Endothelial cell of umbilical vein (primary cell): ENCODE data around the gene LMF1. TPM values are rescaled to one million over a fixed set of nuclear protein-coding genes. Genes with fewer than 3 reads are reported as not detected.

Source experiments
- BruUV-seq: library from RNA; stranded (reverse); fragments of 400-500 nt; replicated peaks from 2 replicates; lab custom pipeline; 2021; lab: Mats Ljungman, UMichigan
- CTCF ChIA-PET: fragments of 300-600, 350-600 bp; sonication (Branson Sonifier 250); formaldehyde crosslinking; loops from one replicate; lab custom pipeline; 2021; ENCODE audit warnings: antibody characterized with exemption, inconsistent platforms; lab: Charles Lee
- POLR2A ChIA-PET: fragments of 300-600, 350-600 bp; sonication (Branson Sonifier 250); formaldehyde crosslinking; loops from one replicate; lab custom pipeline; 2021; ENCODE audit warnings: antibody characterized with exemption, inconsistent platforms; lab: Charles Lee
- DNase-seq: peaks from one replicate; pipeline ENCODE4 v3.0.0-alpha.2; 2011; ENCODE audit warnings: low read depth, low spot score
- FAIRE-seq: peaks from 2 replicates; lab custom pipeline; 2011; peaks lifted over from hg19 to GRCh38; lab: Jason Lieb, UNC
- H2AFZ ChIP-seq: 2 replicates; pipeline ENCODE4 v1.6.0; 2012; ENCODE audit warnings: low read depth, low read length, control low read depth, inconsistent platforms
- H3K27ac ChIP-seq: 2 replicates; pipeline ENCODE4 v1.5.1; 2011; ENCODE audit warnings: low read depth, mild to moderate bottlenecking, control low read depth, low read length, moderate library complexity; ENCODE audit not compliant: insufficient read depth
- H3K27me3 ChIP-seq, 2 experiments: 2 replicates each; pipeline versions ENCODE4 v1.6.0 to v1.6.1; 2011; ENCODE audit warnings: low read length in 2 of 2, mixed read lengths in 1 of 2; ENCODE audit not compliant: control insufficient read depth in 2 of 2, insufficient read depth in 2 of 2
- H3K36me3 ChIP-seq, 2 experiments: 2 replicates in 1 of 2; 3 replicates in 1 of 2; pipeline ENCODE4 v1.5.1; 2011; ENCODE audit warnings: low read length in 2 of 2, mild to moderate bottlenecking in 1 of 2, moderate library complexity in 1 of 2; ENCODE audit not compliant: control insufficient read depth in 2 of 2, insufficient read depth in 2 of 2; ENCODE audit errors: extremely low read depth in 1 of 2
- H3K4me1 ChIP-seq: 3 replicates; pipeline ENCODE4 v1.5.1; 2011; ENCODE audit warnings: mild to moderate bottlenecking, low read length; ENCODE audit not compliant: control insufficient read depth, insufficient read depth; ENCODE audit errors: extremely low read depth
- H3K4me2 ChIP-seq: 2 replicates; pipeline ENCODE4 v1.6.1; 2011; ENCODE audit warnings: low read length, control low read depth, mixed read lengths; ENCODE audit not compliant: insufficient read depth
- H3K4me3 ChIP-seq, 3 experiments: fragments of 200-600 bp in 1 of 3; sonication (generic), shearing (Covaris generic) in 1 of 3; replicated peaks in 1 of 3; 2 replicates each; pipeline ENCODE4 v1.5.1; 2011 to 2016; ENCODE audit warnings: control low read depth in 3 of 3, low read length in 3 of 3, mild to moderate bottlenecking in 2 of 3, inconsistent platforms in 1 of 3, low read depth in 1 of 3, moderate library complexity in 1 of 3; ENCODE audit not compliant: insufficient read depth in 1 of 3
- H3K79me2 ChIP-seq: 2 replicates; pipeline ENCODE4 v1.6.0; 2012; ENCODE audit warnings: low read length, inconsistent platforms; ENCODE audit not compliant: control insufficient read depth, insufficient read depth
- H3K9ac ChIP-seq: replicated peaks from 2 replicates; pipeline ENCODE3; 2011; ENCODE audit warnings: low read length, control low read depth; ENCODE audit not compliant: insufficient read depth; ENCODE audit errors: extremely low read depth
- H3K9me1 ChIP-seq: replicated peaks from 3 replicates; pipeline ENCODE4 v1.6.0; 2011; ENCODE audit warnings: mild to moderate bottlenecking, low read length; ENCODE audit not compliant: control insufficient read depth, insufficient read depth; ENCODE audit errors: extremely low read depth
- H3K9me3 ChIP-seq: replicated peaks from 2 replicates; pipeline ENCODE4 v1.5.1; 2012; ENCODE audit warnings: low read length, inconsistent platforms; ENCODE audit not compliant: control insufficient read depth, insufficient read depth
- H4K20me1 ChIP-seq: replicated peaks from 2 replicates; pipeline ENCODE3; 2011; ENCODE audit warnings: mild to moderate bottlenecking, low read length; ENCODE audit not compliant: control insufficient read depth, insufficient read depth; ENCODE audit errors: extremely low read depth
- CTCF ChIP-seq, 2 donors: IDR thresholded peaks; 1 replicate in 1 of 2; 2 replicates in 1 of 2; pipeline ENCODE4 v1.5.1; 2011; ENCODE audit warnings: low read length in 2 of 2, mild to moderate bottlenecking in 2 of 2, moderate library complexity in 2 of 2, control low read depth in 1 of 2, inconsistent platforms in 1 of 2, low read depth in 1 of 2; ENCODE audit not compliant: insufficient read depth in 1 of 2; ENCODE audit errors: extremely low read depth in 1 of 2
- EZH2 ChIP-seq: IDR thresholded peaks from 2 replicates; pipeline ENCODE4 v1.6.1; 2012; ENCODE audit warnings: borderline replicate concordance, low read depth, mild to moderate bottlenecking, moderate library complexity, low read length, inconsistent platforms; ENCODE audit not compliant: severe bottlenecking
- FOS ChIP-seq: IDR thresholded peaks from 2 replicates; pipeline ENCODE4 v1.6.1; 2011; ENCODE audit warnings: mild to moderate bottlenecking, low read length, moderate library complexity, borderline replicate concordance; ENCODE audit not compliant: insufficient read depth
- GATA2 ChIP-seq: IDR thresholded peaks from 2 replicates; pipeline ENCODE4 v1.7.0; 2011; ENCODE audit warnings: low read depth, mild to moderate bottlenecking, moderate library complexity, mixed read lengths, low read length; ENCODE audit not compliant: insufficient read length, insufficient read depth
- JUN ChIP-seq: IDR thresholded peaks from 2 replicates; pipeline ENCODE4 v1.6.1; 2011; ENCODE audit warnings: borderline replicate concordance, low read depth; ENCODE audit not compliant: insufficient read length, insufficient read depth
- MAX ChIP-seq: IDR thresholded peaks from 2 replicates; pipeline ENCODE4 v1.6.1; 2011; ENCODE audit not compliant: insufficient read depth, insufficient read length
- MYC ChIP-seq: IDR thresholded peaks from one replicate; pipeline ENCODE4 v1.6.1; 2011; ENCODE audit warnings: mild to moderate bottlenecking, low read depth, low read length
- POLR2A ChIP-seq: IDR thresholded peaks from 2 replicates; pipeline ENCODE4 v1.6.1; 2012; ENCODE audit warnings: low read depth, mild to moderate bottlenecking, control low read depth, low read length
- POLR2AphosphoS5 ChIP-seq: IDR thresholded peaks from 2 replicates; pipeline ENCODE4 v1.6.1; 2012; ENCODE audit warnings: low read depth, mild to moderate bottlenecking, control low read depth, low read length, moderate library complexity; ENCODE audit not compliant: insufficient read depth
- dilution Hi-C: fragments of 300-500 bp; cut with MboI; formaldehyde crosslinking; loops from one replicate; pipeline ENCODE4 v1.15.0; 2019; ENCODE audit warnings: low sequenced_read_pairs; ENCODE audit not compliant: extremely low pct_ligation_motif_present
- intact Hi-C: fragments of 100-400 bp; cut with micrococcal nuclease; formaldehyde crosslinking; loops from one replicate; pipeline ENCODE4 v1.10.0; 2022
- polyA plus RNA-seq, 4 experiments: library from polyadenylated mRNA; depleted of rRNA in 3 of 4; stranded (reverse) in 3 of 4; unstranded in 1 of 4; fragments of >200 nt; gene quantifications; 2 replicates each; pipeline versions ENCODE4 v1.2.1 to v1.2.3, GENCODE V29; 2011 to 2012; ENCODE audit warnings: missing spikeins in 1 of 4
- total RNA-seq: library from RNA; stranded (reverse); gene quantifications from 2 replicates; pipeline ENCODE4 v1.2.3, GENCODE V29; 2021

Gene LMF1
- total and polyA plus RNA-seq, 2 donors (not counting 3 experiments of a cell fraction or from before 2014, with no cell fraction given), result 17.8 TPM

- no peaks in the 10 kb centered on the region for H4K20me1 ChIP-seq
- dilution Hi-C loops, result no loop called here
- CTCF ChIA-PET, result no interaction called here
Observed at GRCh38 chr16:895371-895770, 75.4 kb downstream of the LMF1 start.

More at GRCh38 chr16:895371-895770, 75.4 kb downstream of the LMF1 start:
- FAIRE-seq (no peak), DNase-seq (no peak)
- intact Hi-C loops, result no loop called here
- Histone ChIP-seq H3K9me1 (no peaks in the 10 kb centered on the region), H3K27ac (no peak overlapping the region), H3K36me3 (no peaks in the 10 kb centered on the region), H3K27me3 (no peaks in the 10 kb centered on the region), H3K4me2 (no peak overlapping the region), H3K9me3 (no peaks in the 10 kb centered on the region), H2AFZ (no peak overlapping the region), H3K4me3 (no peak overlapping the region), H3K79me2 (no peaks in the 10 kb centered on the region), H3K9ac (no peak overlapping the region), H3K4me1 (no peaks in the 10 kb centered on the region)
- TF ChIP-seq JUN (no peak), EZH2 (no peak), MYC (no peak), GATA2 (no peak), CTCF (IDR thresholded peaks at IDR 0.05; ENCODE audit: extremely low read depth in 1 of 2, insufficient read depth in 1 of 2, low read depth in 1 of 2, low read length in 2 of 2) (no peak), POLR2A (no peak), MAX (no peak), FOS (no peak), POLR2AphosphoS5 (no peak)
- no TSS peak for BruUV-seq
- POLR2A ChIA-PET, result no interaction called here
